GM21390 (cell line): ENCODE measurements around the gene EBP.
"Not testable (repeated sequence)": the region's sequence is repeated elsewhere in the genome, so short reads cannot be mapped to it uniquely, and the experiment has no call there.

ENCODE experiments used
- ATAC-seq: cut with Tn5 transposase; IDR thresholded peaks from one replicate; pipeline ENCODE4 v1.9.1; 2021; ENCODE audit not compliant: unreplicated experiment

The EBP gene

DNA sequence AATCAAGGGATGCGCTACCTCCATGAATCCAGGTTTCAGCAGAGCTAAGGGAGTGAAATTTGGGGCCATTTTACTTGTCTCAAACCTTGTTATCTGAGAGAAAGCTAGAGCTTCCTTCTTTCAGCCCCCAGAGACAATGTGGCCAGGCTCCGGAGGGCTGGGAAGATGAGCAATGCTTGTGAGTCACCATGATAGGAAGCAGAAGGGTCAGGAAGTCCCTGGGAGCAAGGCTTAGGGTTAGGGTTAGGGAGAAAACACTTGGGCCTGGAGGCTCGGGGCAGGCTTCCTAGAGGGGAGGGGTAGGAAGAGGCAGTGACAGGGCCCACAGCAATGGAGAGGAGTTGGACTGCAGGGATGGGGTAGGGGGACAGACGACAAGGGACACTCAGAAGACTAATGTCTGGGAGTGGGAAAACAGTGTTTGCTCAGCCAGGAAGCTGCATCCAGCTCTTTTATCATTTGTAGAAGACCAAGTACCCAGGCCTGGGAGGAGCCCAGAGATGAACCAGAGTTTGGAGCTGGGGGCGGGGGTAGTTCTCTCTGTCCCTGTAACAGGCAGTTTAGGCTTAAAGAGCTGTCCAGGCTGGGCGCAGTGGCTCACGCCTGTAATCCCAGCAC, 29.2 kb upstream of the EBP start:
- ATAC-seq: no peak

DNA sequence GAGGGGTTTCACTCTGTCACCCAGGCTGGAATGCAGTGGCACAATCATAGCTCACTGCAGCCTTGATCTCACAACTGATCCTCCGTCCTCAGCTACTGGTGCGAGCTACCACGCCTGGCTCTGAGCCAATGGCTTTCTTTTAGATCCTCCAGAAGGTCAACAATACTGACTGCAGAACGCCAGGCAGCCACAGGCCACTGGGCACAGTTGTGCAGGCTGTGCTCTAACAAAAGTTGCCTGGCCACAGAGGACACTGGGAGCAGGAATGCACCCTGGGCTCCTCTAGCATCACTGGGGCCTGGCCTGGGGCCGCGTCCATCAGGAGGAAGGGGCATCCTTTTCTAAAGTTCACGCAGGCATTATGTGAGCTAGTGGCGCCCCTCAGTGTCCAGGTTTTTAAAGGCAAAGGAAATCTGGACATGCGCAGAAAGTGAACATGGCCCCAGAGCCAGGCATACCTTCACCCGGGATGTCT, 27.7 kb upstream of the EBP start:
- ATAC-seq: no peak

DNA sequence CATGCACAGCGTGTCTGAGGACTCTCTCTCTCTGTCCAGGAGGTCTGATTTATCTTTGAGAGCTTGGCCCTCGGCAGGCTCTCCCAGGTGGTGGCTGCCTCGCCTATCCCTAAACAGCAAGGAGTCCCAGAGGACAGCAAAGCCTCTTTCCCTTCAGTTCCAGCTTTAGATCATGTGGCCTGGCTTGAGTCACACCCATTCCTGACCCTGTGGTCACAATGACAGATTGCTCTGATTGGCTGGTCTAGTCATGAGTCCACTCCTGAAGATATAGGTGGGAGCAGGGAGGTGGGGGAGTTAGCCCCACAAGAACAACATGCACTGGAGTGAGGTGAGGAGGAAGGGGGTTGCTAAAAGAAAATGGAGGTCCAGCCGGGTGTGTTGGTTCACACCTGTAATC, 24.9 kb upstream of the EBP start:
- no peak for ATAC-seq

DNA sequence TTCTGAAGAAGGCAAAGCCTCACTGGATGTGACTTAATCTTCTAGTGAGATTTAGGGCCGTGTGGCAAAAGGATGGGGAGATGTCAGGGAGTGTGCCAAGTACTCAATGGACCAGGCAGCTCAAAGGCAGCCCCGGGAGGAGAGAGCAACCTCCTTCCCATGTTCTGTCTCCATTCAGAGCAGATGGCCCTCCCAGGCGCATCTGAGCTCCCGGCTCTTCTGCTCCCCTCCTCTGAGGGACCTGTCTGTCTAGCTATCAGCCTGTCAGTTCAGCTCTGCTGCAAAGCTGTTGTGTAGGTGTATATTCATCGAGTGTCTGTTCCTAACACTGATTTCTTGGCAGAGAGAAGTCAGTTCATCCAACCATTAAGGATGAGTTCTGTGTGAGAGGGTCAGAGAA, 23.7 kb upstream of the EBP start:
- ATAC-seq: no peak

DNA sequence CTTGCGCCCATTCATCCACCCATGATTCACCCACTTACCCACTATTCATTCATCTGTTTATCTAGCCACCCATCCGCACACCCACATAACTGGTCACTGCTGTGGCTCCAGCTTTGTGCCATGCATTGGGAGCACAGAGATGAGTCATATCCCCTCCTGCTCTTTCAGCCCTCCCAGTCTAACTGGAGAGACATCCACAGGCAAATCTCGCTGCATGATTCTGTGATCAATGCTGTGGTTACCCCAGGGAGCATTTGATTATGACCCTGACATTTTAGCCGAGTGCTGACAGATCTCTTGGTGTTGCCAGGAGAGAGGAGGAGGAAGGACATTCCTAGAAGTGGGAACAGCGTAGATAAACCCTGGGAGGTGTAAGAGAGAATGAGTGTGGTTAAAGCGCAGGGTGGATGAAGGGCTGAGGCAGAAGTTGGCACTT, 23.2 kb upstream of the EBP start:
- no peak for ATAC-seq

DNA sequence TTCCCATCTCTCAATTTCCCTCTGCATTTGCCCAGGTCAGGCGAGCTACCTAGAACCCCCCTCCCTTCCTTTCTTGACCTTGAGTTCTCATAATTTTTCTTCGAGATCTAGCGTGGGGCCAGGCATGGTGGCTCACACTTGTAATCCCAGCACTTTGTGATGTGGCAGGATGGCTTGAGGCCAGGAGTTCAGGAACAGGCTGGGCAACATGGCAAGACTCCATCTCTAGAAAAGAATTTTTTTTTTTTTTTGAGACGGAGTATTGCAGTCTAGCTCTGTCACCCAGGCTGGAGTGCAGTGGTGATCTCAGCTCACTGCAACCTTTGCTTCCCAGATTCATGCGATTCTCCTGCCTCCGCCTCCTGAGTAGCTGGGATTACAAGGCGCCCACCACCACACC, 17.3 kb upstream of the EBP start:
- ATAC-seq: no peak

DNA sequence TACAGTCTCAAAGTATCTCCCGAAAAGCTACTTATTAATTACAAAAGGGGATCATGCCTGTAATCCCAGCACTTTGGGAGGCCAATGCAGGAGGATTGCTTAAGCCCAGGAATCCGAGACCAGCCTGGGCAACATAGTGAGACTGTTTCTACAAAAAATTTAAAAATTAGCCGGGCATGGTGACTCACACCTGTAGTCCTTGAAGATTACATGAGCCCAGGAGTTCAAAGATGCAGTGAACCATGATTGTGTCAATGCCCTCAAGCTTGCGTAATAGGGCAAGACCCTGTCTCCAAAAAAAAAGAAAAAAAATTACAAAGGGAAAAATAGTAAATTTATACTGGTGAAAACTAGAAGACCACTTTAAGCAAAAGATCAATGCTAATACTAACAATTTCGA, 16.1 kb upstream of the EBP start:
- no peak for ATAC-seq

DNA sequence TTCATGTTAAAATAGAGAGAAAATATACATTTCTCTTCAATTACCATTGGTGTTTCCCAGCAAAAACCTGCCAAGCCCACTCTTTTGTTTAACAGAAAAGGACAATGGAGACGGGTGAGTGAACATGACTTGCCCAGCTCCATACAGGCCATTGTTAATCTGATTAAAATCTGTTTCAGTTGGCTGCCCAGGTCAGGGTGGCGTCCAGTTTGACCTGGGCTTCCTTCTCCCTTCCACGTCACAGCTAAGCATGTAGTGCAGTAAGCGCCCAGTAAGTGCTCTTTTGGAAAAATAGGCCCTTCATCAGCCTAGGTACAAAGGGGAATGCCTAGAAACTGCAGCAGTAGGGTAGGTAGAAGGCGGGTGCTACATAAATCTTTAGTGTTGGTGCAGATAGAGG, 14.4 kb upstream of the EBP start:
- no peak for ATAC-seq

DNA sequence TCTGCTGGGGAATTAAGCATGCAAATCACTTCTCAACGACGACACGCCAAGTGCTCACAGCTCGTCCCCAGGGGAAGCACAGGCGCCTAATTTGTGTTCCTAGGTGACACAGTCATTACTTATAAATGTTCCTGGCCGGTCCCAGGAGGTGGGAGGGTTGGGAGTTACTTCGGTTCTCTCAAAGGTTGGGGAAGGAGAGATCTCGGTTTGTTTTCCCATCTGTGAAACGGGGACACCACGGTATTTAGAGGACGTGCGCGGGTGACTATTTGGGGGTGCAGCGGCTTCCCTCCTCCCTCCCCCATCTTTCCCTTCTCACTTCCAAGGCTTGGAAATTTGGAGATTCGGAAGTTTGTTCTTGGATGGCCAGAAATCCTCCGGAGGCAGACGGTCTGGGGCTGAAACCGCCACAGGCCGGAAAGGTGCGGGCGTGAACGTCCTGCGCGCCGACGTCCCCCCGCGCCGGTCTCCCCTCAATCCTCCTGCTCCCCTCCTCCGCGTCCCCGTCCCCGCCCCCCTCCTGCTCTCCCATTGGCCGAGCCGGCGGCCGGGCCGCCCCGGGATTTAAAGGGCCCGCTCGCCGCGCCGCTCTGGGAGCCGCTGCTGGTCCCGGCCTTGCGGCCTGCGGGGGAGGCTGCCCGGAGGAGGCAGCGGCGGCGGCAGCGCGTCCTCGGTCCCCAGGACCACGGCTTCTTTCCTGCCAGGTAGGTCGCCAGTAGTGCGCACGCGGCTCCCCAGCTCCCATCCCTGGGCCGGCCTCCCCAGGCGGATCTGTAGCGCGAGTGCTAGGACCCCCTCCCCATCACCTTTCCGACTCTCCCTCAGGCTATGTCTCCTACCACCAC, 13.0 kb upstream of the EBP start, which contains the start of gene PORCN:
TSS of gene PORCN (plus strand) at position 593 of the 845 bp plus-strand sequence. CDS start 829 bp downstream, outside the sequence.
- peak; percentile 82 for ATAC-seq

DNA sequence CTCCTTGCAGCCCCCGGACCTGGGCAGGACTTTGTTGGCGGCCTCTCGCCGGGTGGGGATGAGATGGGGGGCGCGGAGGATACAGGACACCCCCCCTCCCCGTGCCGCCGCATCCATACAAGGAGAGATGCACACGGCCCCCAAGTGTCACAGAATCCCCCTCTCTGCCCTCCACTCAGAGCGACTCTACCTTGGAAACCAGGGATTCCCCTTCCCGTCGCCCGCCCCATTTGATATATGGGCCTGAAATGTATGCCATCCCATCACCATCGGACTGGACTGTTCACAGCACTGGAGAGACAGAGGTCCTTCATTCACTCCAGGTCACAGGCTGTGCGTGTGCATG, 12.4 kb upstream of the EBP start:
- ATAC-seq: no peak

DNA sequence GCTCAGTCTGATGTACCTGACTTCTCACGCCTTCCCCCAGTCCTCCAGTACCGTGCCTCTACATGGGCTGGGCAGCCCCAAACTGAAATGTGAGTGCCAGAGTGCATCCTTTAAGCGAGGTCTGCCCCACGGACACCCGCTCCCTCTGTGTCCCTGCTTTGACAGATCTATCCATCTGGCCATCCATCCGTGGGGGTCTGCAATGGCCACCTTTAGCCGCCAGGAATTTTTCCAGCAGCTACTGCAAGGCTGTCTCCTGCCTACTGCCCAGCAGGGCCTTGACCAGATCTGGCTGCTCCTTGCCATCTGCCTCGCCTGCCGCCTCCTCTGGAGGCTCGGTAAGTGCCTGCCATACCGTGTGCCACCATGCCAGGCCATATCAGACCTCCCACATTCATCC, 12.0 kb upstream of the EBP start:
- ATAC-seq: no peak

DNA sequence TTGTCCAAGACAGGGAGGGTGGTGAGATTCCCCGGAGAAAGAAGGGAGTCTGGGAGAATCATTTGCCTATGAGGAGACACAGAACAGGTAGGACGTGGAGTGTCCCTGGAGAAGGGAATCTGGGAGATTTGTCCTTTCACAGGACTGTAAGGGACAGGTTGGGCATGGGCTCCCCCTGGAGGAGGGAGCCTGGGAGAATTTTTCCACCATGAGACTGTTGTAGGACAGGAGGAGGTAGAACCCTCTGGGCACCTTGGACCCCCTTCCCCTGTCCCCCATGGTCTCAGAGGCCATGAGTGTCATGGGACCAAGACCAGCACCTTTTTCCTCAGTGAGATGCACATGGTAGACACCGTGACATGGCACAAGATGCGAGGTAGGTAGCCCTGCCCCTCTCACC, 10.0 kb upstream of the EBP start:
- no peak for ATAC-seq

DNA sequence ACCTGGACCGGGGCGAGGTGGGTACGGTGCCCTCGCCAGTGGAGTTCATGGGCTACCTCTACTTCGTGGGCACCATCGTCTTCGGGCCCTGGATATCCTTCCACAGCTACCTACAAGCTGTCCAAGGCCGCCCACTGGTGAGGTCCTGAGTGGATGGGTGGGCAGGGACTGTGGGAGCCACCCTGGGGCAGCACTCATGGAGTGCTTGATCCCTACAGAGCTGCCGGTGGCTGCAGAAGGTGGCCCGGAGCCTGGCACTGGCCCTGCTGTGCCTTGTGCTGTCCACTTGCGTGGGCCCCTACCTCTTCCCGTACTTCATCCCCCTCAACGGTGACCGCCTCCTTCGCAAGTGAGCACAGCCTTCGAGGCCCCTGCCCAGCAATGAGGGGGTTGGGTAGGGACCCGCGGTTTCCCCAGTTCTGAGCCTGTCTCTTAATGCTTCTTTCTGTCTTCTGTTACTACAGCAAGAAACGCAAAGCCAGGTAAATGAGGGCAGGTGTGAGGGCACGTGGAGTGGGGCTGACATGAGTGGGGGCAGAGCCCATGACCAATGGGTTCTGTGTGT, 9.2 kb upstream of the EBP start:
- no peak for ATAC-seq

DNA sequence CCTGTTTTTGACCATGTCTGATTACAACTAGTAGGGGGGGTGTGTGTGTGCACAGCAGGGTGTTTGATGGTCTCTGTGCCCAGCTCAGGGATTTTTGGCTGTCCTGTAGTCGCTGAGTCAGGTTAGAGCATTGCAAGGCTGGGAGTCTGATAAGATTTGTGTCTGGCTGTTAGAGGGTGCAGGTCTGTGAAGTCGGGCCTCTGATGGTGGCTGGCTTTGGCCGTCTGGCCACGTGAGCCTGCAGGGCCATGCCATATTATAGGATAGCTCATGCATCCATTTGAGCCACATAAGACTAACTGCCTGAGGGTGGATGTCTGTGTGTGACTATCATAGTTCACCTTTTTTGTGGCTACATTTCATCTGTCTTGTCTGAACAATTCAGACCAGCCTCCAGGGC, 7.9 kb upstream of the EBP start:
- ATAC-seq: no peak

DNA sequence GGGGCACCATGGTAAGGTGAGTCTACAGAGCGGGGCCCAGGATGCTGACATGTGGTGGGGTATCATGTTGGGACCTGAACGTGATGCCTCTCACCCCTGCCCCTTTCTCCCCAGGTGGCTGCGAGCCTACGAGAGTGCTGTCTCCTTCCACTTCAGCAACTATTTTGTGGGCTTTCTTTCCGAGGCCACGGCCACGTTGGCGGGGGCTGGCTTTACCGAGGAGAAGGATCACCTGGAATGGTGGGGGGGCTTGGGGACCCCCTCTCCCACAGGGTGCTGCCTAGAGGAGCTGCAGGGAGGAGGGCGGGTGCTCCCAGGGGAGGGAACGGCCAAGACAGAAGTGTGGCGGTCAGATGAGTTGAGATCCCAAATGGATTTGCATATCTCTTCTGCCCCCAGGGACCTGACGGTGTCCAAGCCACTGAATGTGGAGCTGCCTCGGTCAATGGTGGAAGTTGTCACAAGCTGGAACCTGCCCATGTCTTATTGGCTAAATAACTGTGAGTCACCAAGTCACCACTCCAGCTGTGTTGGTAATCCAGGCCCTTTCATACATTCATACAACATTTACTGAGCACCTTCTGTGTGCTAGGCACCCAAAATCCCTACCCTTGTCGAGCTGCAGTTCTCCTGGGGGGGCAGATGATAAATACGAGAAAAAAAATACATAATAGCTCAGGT, 7.3 kb upstream of the EBP start:
- ATAC-seq: no peak

DNA sequence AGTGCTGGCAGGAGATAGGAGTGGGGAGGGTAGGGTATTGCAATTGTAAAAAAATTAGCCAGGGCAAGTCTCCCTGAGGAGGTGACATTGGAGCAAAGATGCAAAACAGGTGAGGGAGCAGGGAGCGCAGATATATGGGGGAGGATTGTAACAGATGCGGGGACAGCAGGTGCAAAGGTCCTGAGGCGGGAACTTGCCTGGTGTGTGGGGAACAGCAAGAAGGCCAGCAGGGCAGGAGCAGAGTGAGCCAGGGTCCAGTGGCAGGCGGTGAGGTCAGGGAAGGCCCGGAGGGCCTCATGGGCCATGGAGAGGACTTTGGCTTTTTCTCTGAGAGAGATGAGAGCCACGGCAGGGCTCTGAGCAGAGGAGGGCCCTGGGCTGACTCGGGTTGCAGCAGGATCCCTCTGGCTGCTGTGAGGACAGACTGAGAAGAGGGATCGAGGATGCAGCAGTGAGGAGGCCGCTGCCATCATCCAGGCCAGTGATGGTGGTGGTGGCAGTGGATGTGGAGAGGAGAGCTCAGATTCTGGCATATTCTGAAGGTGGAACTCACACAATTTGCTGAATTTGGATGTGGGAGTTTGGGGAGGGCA, 6.6 kb upstream of the EBP start:
- ATAC-seq: no peak

DNA sequence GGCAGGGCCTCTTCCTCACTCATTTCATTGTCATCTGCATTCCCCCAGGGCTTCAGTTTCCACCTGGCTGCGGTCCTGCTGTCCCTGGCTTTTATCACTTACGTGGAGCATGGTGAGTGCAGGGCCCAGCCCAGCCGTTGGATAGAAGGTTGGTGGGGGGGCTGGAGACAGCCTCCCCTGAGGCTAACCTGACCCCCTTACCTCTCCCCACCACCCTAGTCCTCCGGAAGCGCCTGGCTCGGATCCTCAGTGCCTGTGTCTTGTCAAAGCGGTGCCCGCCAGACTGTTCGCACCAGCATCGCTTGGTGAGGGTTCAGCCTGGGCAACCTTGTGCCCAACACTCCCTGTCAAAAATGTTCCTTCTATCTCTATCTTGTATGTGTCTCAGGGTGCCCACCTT, 5.8 kb upstream of the EBP start:
- ATAC-seq: no peak

DNA sequence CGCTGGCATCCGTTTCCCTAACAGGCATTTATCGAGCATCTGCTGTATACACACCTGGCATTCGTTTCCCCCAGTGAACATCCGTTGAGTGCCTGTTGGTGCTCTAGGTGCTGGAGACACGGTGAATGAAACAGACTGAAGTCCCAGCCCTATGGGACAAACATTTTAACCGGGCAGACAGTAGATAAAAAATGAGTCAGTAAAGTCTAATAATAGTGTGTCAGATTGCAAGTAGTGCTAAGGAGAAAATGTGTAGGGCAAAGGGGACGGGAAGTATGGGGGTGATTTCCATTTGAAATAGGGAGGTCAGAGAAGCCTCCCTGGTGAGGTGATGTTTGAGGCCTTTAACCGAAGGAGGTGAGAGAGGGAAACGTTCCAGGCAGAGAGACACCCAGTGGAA, 5.3 kb upstream of the EBP start:
- ATAC-seq: no peak

DNA sequence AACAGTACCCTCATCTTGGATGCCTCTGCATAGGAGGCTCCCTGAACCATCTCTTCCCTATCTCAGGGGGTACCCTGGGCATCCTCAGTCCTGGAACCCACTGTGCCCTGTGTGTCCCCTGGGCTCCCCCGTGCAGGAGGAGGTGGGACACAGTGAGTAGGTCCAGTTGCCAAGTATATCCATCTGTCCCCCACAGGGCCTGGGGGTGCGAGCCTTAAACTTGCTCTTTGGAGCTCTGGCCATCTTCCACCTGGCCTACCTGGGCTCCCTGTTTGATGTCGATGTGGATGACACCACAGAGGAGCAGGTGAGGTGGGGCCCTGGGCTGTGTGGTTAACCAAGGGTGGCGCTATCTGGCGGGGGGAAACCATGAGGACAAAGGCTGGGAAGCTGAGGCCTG, 4.6 kb upstream of the EBP start:
- no peak for ATAC-seq

DNA sequence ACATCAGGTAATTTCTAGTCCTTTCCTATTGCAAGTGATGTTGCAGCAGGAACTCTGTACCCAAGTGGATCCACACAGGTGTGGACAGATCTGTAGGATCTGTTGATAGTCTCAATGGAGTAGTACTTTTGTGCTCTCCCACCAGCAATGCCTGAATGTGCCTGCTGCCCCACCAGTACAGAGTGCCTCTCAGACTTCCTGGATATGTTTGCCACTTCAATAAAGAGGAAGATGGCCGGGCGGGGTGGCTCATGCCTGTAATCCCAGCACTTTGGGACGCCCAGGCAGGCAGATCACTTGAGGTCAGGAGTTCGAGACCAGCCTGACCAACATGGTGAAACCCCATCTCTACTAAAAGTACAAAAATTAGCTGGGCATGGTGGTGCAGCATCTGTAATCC, 2.1 kb upstream of the EBP start:
- not testable (repeated sequence) for ATAC-seq

DNA sequence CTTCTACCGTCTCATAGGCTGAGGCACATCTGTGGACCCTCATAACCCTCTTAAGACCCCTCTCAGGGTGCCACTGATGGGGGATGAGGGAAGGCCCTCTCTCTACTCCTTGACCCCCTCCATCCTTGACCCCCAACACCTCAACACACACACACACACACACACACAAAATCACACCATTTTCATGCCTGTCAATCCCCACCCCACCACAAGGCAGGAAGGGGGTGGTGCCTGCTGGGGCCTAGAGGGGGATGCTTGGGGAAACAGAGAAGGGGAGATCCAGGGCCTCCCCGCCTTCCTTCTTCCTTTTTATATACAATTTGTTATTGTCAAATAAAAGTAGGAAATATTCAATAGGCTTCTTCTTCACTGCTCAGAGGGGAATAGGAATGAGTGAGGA, 1.2 kb upstream of the EBP start:
- no peak for ATAC-seq
